Mesendoderm (in vitro differentiated cells): Measurements from ENCODE around the gene DEAF1.
A peak's percentile ranks its signal among the peaks of the same experiment; 100 is the strongest.
"Not testable (repeated sequence)": the region's sequence is repeated elsewhere in the genome, so short reads cannot be mapped to it uniquely, and the experiment has no call there.

Experiments used
- DNase-seq: peaks from one replicate; pipeline ENCODE4 v3.0.0; 2013
- H2AK5ac ChIP-seq: 2 replicates; pipeline ENCODE4 v1.6.1; 2013; ENCODE audit warnings: low read length, inconsistent platforms
- H2BK120ac ChIP-seq: 2 replicates; pipeline ENCODE4 v1.6.1; 2013; ENCODE audit warnings: low read depth, mild to moderate bottlenecking, low read length, moderate library complexity, mixed read lengths
- H2BK15ac ChIP-seq: replicated peaks from 2 replicates; pipeline ENCODE4 v1.6.1; 2013; ENCODE audit warnings: low read depth, mild to moderate bottlenecking, moderate library complexity
- H2BK5ac ChIP-seq: 2 replicates; pipeline ENCODE4 v1.6.1; 2013; ENCODE audit warnings: low read length, inconsistent platforms
- H3K18ac ChIP-seq: 2 replicates; pipeline ENCODE4 v1.6.1; 2013; ENCODE audit warnings: mild to moderate bottlenecking, low read length, mixed read lengths
- H3K23ac ChIP-seq: one replicate; pipeline ENCODE4 v1.6.1; 2013; ENCODE audit warnings: low read length
- H3K27ac ChIP-seq: 2 replicates; pipeline ENCODE4 v1.5.1; 2013; ENCODE audit warnings: low read depth, mild to moderate bottlenecking, inconsistent platforms, low read length, moderate library complexity
- H3K27me3 ChIP-seq: 2 replicates; pipeline ENCODE4 v1.6.1; 2013; ENCODE audit warnings: low read length, control low read depth, mild to moderate bottlenecking, inconsistent platforms; ENCODE audit not compliant: insufficient read depth, poor library complexity
- H3K36me3 ChIP-seq: 2 replicates; pipeline ENCODE4 v1.6.1; 2013; ENCODE audit warnings: low read length, inconsistent platforms; ENCODE audit not compliant: control insufficient read depth, insufficient read depth
- H3K4ac ChIP-seq: one replicate; pipeline ENCODE4 v1.6.1; 2013; ENCODE audit warnings: low read depth, mild to moderate bottlenecking, low read length, moderate library complexity
- H3K4me1 ChIP-seq: 2 replicates; pipeline ENCODE4 v1.6.1; 2013; ENCODE audit warnings: low read depth, low read length, inconsistent platforms; ENCODE audit not compliant: control insufficient read depth
- H3K4me2 ChIP-seq: 2 replicates; pipeline ENCODE4 v1.6.1; 2013; ENCODE audit warnings: low read length
- H3K4me3 ChIP-seq: 2 replicates; pipeline ENCODE4 v1.5.1; 2013; ENCODE audit warnings: mild to moderate bottlenecking, low read length
- H3K56ac ChIP-seq: one replicate; pipeline ENCODE4 v1.6.1; 2013; ENCODE audit warnings: low read length
- H3K79me1 ChIP-seq: 2 replicates; pipeline ENCODE4 v1.6.1; 2013; ENCODE audit warnings: low read length, inconsistent platforms
- H3K79me2 ChIP-seq: 2 replicates; pipeline ENCODE4 v1.6.1; 2013; ENCODE audit warnings: mild to moderate bottlenecking, low read length; ENCODE audit not compliant: control insufficient read depth, insufficient read depth
- H3K9ac ChIP-seq: 2 replicates; pipeline ENCODE4 v1.6.1; 2013; ENCODE audit warnings: low read length, inconsistent platforms
- H4K5ac ChIP-seq: one replicate; pipeline ENCODE4 v1.6.1; 2013; ENCODE audit warnings: low read length
- H4K8ac ChIP-seq: one replicate; pipeline ENCODE4 v1.6.1; 2013; ENCODE audit warnings: low read depth, mild to moderate bottlenecking, control low read depth, low read length, moderate library complexity
- WGBS: extraction: QIAGEN DNeasy Blood & Tissue Kit; methylation state at CpG from one replicate; pipeline ENCODE4 v1.1.7; 2013; ENCODE audit warnings: low lambda C conversion rate, missing lambda C conversion rate; ENCODE audit not compliant: insufficient coverage; ENCODE audit errors: extremely low coverage; 5-methylcytosine and 5-hydroxymethylcytosine counted together

DEAF1 gene

GRCh38 chr11:690738-691633, 4.0 kb downstream of the DEAF1 start:
- no peak overlapping the region for H2AK5ac ChIP-seq
- no peak overlapping the region for H4K8ac ChIP-seq
- no peak overlapping the region for H3K56ac ChIP-seq
- no peak overlapping the region for H3K4ac ChIP-seq
- H2BK5ac ChIP-seq: no peak overlapping the region
- no peak overlapping the region for H3K23ac ChIP-seq
- H3K79me1 ChIP-seq: peaks cover 11% of the 10 kb centered on the region
- H3K4me1 ChIP-seq: no peaks in the 10 kb centered on the region
- no peak overlapping the region for H3K9ac ChIP-seq
- no peak overlapping the region for H2BK15ac ChIP-seq
- H3K36me3 ChIP-seq: peaks cover 12% of the 10 kb centered on the region
- no peak overlapping the region for H4K5ac ChIP-seq
- H3K4me3 ChIP-seq: no peak overlapping the region
- H3K27me3 ChIP-seq: no peaks in the 10 kb centered on the region
- no CpG with 5 or more reads among the region's 27 CpGs for WGBS
- no peak overlapping the region for H3K4me2 ChIP-seq
- H2BK120ac ChIP-seq: no peak overlapping the region
- no peak overlapping the region for H3K18ac ChIP-seq
- DNase-seq: no peak
- H3K79me2 ChIP-seq: peaks cover 24% of the 10 kb centered on the region
- no peak overlapping the region for H3K27ac ChIP-seq

- H2AK5ac ChIP-seq, H3K4me1 ChIP-seq, H3K27me3 ChIP-seq, H2BK5ac ChIP-seq, H3K9ac ChIP-seq, DNase-seq, H3K56ac ChIP-seq, H2BK120ac ChIP-seq, H4K5ac ChIP-seq, H3K4me3 ChIP-seq, H3K18ac ChIP-seq, H3K4ac ChIP-seq, H4K8ac ChIP-seq, H3K4me2 ChIP-seq, H3K23ac ChIP-seq, H2BK15ac ChIP-seq, H3K27ac ChIP-seq: not testable (repeated sequence)
- Histone ChIP-seq H3K79me2 (peaks cover 24% of the 10 kb centered on the region), H3K79me1 (peaks cover 11% of the 10 kb centered on the region), H3K36me3 (peaks cover 12% of the 10 kb centered on the region)
- no CpG with 5 or more reads among the region's 3 CpGs for WGBS
These were observed 4.8 kb downstream of the DEAF1 start for GRCh38 chr11:690244-690643.

GRCh38 chr11:689625-690024, 5.4 kb downstream of the DEAF1 start:
- Histone ChIP-seq H2BK5ac (no peak overlapping the region), H3K56ac (peak overlapping the region; percentile 15), H3K4me3 (no peak overlapping the region), H3K4me2 (no peak overlapping the region), H3K79me2 (peaks cover 24% of the 10 kb centered on the region), H2BK120ac (no peak overlapping the region), H2BK15ac (no peak overlapping the region), H3K27ac (no peak overlapping the region), H3K9ac (no peak overlapping the region), H3K27me3 (no peaks in the 10 kb centered on the region), H3K23ac (no peak overlapping the region), H3K18ac (no peak overlapping the region), H2AK5ac (no peak overlapping the region), H3K4ac (no peak overlapping the region), H4K8ac (no peak overlapping the region), H4K5ac (no peak overlapping the region), H3K4me1 (no peaks in the 10 kb centered on the region), H3K79me1 (peaks cover 11% of the 10 kb centered on the region), H3K36me3 (peaks cover 13% of the 10 kb centered on the region)
- WGBS: no CpG with 5 or more reads among the region's 7 CpGs
- DNase-seq: no peak

GRCh38 chr11:688681-689080, 6.3 kb downstream of the DEAF1 start:
- H3K36me3 ChIP-seq: peaks cover 14% of the 10 kb centered on the region
- H3K79me1 ChIP-seq: peaks cover 11% of the 10 kb centered on the region
- peaks cover 19% of the 10 kb centered on the region for H3K79me2 ChIP-seq
- no peaks in the 10 kb centered on the region for H3K27me3 ChIP-seq
- H3K56ac ChIP-seq: no peak overlapping the region
- no peak overlapping the region for H4K5ac ChIP-seq
- H2AK5ac ChIP-seq: no peak overlapping the region
- WGBS: no CpG with 5 or more reads among the region's 9 CpGs
- no peak overlapping the region for H3K4me2 ChIP-seq
- no peak overlapping the region for H4K8ac ChIP-seq
- H3K4me3 ChIP-seq: no peak overlapping the region
- no peak overlapping the region for H3K27ac ChIP-seq
- no peak overlapping the region for H3K23ac ChIP-seq
- H2BK5ac ChIP-seq: no peak overlapping the region
- no peak overlapping the region for H3K18ac ChIP-seq
- H2BK15ac ChIP-seq: no peak overlapping the region
- H2BK120ac ChIP-seq: no peak overlapping the region
- H3K4ac ChIP-seq: no peak overlapping the region
- no peaks in the 10 kb centered on the region for H3K4me1 ChIP-seq
- DNase-seq: no peak
- no peak overlapping the region for H3K9ac ChIP-seq

- H3K79me2 ChIP-seq: peaks cover 11% of the 10 kb centered on the region
- H3K56ac ChIP-seq: no peak overlapping the region
- H3K4me3 ChIP-seq: no peak overlapping the region
- no peak overlapping the region for H3K27ac ChIP-seq
- H3K18ac ChIP-seq: no peak overlapping the region
- H2AK5ac ChIP-seq: no peak overlapping the region
- H2BK5ac ChIP-seq: no peak overlapping the region
- no peaks in the 10 kb centered on the region for H3K4me1 ChIP-seq
- peaks cover 16% of the 10 kb centered on the region for H3K36me3 ChIP-seq
- H3K4me2 ChIP-seq: no peak overlapping the region
- H3K23ac ChIP-seq: no peak overlapping the region
- H4K8ac ChIP-seq: no peak overlapping the region
- H3K4ac ChIP-seq: no peak overlapping the region
- H3K9ac ChIP-seq: no peak overlapping the region
- no peak overlapping the region for H2BK120ac ChIP-seq
- WGBS: no CpG with 5 or more reads among the region's 13 CpGs
- H3K27me3 ChIP-seq: no peaks in the 10 kb centered on the region
- no peak overlapping the region for H2BK15ac ChIP-seq
- H3K79me1 ChIP-seq: peaks cover 7% of the 10 kb centered on the region
- H4K5ac ChIP-seq: no peak overlapping the region
- no peak for DNase-seq
These were observed 7.3 kb downstream of the DEAF1 start for GRCh38 chr11:687751-688150.
